Left lung (tissue), 10 donors: ENCODE results near the gene ARHGEF28. TPM values are rescaled to one million over a fixed set of nuclear protein-coding genes. Genes with fewer than 3 reads are reported as not detected.

Experiments
- ATAC-seq: fragments of 200-7000 bp; cut with Tn5 transposase; one replicate; pipeline ENCODE4 v1.9.1; 2020; ENCODE audit warnings: moderate library complexity
- DNase-seq, 4 donors: peaks; one replicate each; pipeline ENCODE4 v3.0.0-alpha.2; 2013 to 2020
- H3K27ac ChIP-seq, 2 donors: fragments of 200-600 bp; sonication (generic) in 1 of 2; one replicate each; pipeline versions ENCODE4 v1.5.0 to v1.8.0; 2020 to 2021
- H3K27me3 ChIP-seq, 2 donors: fragments of 200-600 bp; sonication (generic) in 1 of 2; one replicate each; pipeline versions ENCODE4 v1.5.0 to v1.8.0; 2020 to 2021
- H3K36me3 ChIP-seq, 2 donors: fragments of 200-600 bp; sonication (generic) in 1 of 2; one replicate each; pipeline versions ENCODE4 v1.5.0 to v1.8.0; 2020 to 2021
- H3K4me1 ChIP-seq, 2 donors: fragments of 200-600 bp; one replicate each; pipeline ENCODE4 v1.8.0; 2021
- H3K4me3 ChIP-seq, 2 donors: fragments of 200-600 bp; sonication (generic) in 1 of 2; one replicate each; pipeline versions ENCODE4 v1.5.0 to v1.8.0; 2020 to 2021; ENCODE audit warnings: mild to moderate bottlenecking in 1 of 2
- H3K9me3 ChIP-seq, 2 donors: fragments of 200-600 bp; sonication (generic) in 1 of 2; one replicate each; pipeline versions ENCODE4 v1.5.0 to v1.8.0; 2020 to 2021
- CTCF ChIP-seq, 2 donors: fragments of 200-600 bp; sonication (generic) in 1 of 2; IDR thresholded peaks; one replicate each; pipeline versions ENCODE4 v1.5.0 to v1.8.0; 2021; ENCODE audit warnings: antibody characterized with exemption in 2 of 2
- intact Hi-C, 2 donors: fragments of 100-400 bp; cut with DNase I; formaldehyde crosslinking; loops; one replicate each; pipeline versions ENCODE4 v1.11.2 to v1.14.2; 2022
- polyA plus RNA-seq, 6 donors: library from polyadenylated mRNA; unstranded; fragments of 120-200 nt; gene quantifications; one replicate each; pipeline ENCODE4 v1.2.1, GENCODE V29; 2013; ENCODE audit not compliant: insufficient read length in 6 of 6
- total RNA-seq, 2 donors: library from RNA; stranded (reverse); fragmentation: NEBNext Ultra II Directional; extraction: Animal tissue kit (Norgen Biotek cat#: 25700); gene quantifications; one replicate each; pipeline ENCODE4 v1.2.1, GENCODE V29; 2021
- donor health status: DM: no; HTN: yes; CAD: no.
- donor health status: DM: no; HTN: no; CAD: no.

Gene ARHGEF28
- total and polyA plus RNA-seq, 8 donors = 8.4 to 16.4 (median 10.3) TPM

GRCh38 chr5:73728493-73729273 lies 102.7 kb downstream of the ARHGEF28 start:
- ATAC-seq = no peak
- H3K27ac ChIP-seq = no peak overlapping the region

DNA sequence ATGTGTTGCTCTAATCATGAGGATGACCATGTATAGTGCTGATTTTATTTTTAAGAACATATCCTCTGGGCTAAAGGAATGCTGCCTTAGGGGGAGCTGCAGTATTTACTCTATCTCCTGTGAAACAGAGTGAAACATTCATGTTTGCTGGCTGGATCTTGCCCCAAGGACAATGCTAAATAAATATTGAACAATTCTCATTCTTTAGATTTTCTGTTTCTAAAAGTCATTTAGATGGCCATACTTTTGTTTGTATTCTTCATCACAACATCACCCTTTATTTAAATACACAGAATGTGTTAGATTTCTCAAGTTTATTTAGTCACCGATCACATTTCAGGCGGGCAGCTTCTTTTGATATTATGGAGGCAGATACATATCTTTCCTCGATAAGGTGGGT lies 103.3 kb downstream of the ARHGEF28 start:
- no peaks in the 10 kb centered on the region for H3K4me1 ChIP-seq
- intact Hi-C loops = no loop called here
- TF ChIP-seq CTCF (IDR thresholded peaks at IDR 0.05) = no peak
- DNase-seq (no peak), ATAC-seq (no peak)
- no peak overlapping the region for H3K4me3 ChIP-seq
- no peaks in the 10 kb centered on the region for H3K27me3 ChIP-seq
- H3K36me3 ChIP-seq = no peaks in the 10 kb centered on the region
- no peak overlapping the region for H3K27ac ChIP-seq
- H3K9me3 ChIP-seq = no peaks in the 10 kb centered on the region

More at GRCh38 chr5:73728493-73729273, 102.7 kb downstream of the ARHGEF28 start:
- intact Hi-C loops = no loop called here
- no peak for TF ChIP-seq CTCF (IDR thresholded peaks at IDR 0.05)
- Histone ChIP-seq H3K36me3 (no peaks in the 10 kb centered on the region), H3K9me3 (no peaks in the 10 kb centered on the region), H3K4me3 (no peak overlapping the region), H3K27me3 (no peaks in the 10 kb centered on the region), H3K4me1 (no peaks in the 10 kb centered on the region)
- no peak for DNase-seq

- no peaks in the 10 kb centered on the region for H3K27me3 ChIP-seq
- H3K27ac ChIP-seq = no peak overlapping the region
- no peak for DNase-seq
- H3K36me3 ChIP-seq = no peaks in the 10 kb centered on the region
- no peak for TF ChIP-seq CTCF (IDR thresholded peaks at IDR 0.05)
- H3K4me1 ChIP-seq = no peaks in the 10 kb centered on the region
- intact Hi-C loops = no loop called here
- no peaks in the 10 kb centered on the region for H3K9me3 ChIP-seq
- H3K4me3 ChIP-seq = no peak overlapping the region
- no peak for ATAC-seq
These were observed 106.0 kb downstream of the ARHGEF28 start for GRCh38 chr5:73732045-73732444.

DNA sequence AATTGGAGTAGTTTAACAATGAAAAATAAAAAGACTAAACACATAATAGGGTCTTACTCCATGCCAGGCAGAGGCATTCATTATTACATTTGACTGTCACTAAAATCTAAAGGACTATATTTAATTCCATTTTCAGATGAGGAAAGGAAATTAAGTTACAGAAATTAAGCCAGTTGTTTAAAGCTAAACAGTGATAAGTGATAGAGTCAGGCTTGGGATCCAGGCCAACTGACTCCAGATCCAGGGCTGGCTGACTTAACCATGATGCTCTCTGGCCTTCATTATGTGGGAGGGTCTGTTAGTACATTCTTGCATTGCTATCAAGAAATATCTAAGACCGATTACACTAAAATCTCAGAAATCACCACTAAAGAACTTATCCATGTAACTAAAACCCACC lies 107.2 kb downstream of the ARHGEF28 start:
- no peaks in the 10 kb centered on the region for H3K4me1 ChIP-seq
- no peak overlapping the region for H3K4me3 ChIP-seq
- no peak overlapping the region for H3K27ac ChIP-seq
- no peaks in the 10 kb centered on the region for H3K36me3 ChIP-seq
- intact Hi-C loops = no loop called here
- DNase-seq (no peak), ATAC-seq (no peak)
- H3K27me3 ChIP-seq = no peaks in the 10 kb centered on the region
- TF ChIP-seq CTCF (IDR thresholded peaks at IDR 0.05) = no peak
- no peaks in the 10 kb centered on the region for H3K9me3 ChIP-seq

DNA sequence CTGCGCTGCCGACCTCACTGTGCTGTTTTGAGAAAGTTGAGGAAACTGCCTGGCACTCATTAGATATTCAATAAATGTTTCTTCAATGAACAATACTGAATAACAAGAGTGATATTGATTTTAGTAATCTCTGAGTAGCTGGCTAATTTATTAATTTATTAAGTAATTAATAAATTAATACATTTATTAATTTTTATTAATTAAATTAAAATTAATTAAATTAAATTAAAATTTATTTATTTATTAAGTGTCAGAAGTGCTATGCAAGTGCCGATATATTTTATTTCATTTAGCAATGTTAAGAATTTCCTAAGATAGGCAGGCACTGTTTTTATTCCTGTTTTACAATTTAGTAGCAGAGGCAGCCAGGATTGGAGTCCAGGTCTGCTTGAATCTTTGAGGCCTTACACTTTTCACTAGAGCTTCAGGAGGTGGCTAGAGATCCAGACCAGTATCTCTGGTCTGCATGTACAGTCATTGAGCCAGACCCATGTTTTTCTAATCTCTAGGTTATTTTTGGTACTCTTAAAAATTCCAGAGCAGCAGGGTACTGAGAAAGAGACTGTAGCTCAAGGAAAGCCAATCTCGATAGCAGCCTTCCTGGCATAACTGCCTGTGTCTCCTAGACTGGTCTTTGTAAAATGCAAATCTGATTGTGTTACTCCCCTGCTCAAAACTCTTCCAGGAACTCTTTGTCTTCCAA lies 109.2 kb downstream of the ARHGEF28 start:
- no peaks in the 10 kb centered on the region for H3K4me1 ChIP-seq
- no peaks in the 10 kb centered on the region for H3K36me3 ChIP-seq
- no peak for ATAC-seq
- TF ChIP-seq CTCF (IDR thresholded peaks at IDR 0.05) = no peak
- H3K4me3 ChIP-seq = no peak overlapping the region
- no peak for DNase-seq
- no peaks in the 10 kb centered on the region for H3K27me3 ChIP-seq
- intact Hi-C loops = no loop called here
- no peaks in the 10 kb centered on the region for H3K9me3 ChIP-seq
- H3K27ac ChIP-seq = no peak overlapping the region
